Amniotic stem cell (primary cell): ENCODE data around the gene ZNF649.

ENCODE experiments used
- DNase-seq: peaks from one replicate; lab custom pipeline; 2025; lab: John Stamatoyannopoulos, UW

ZNF649 gene

DNA sequence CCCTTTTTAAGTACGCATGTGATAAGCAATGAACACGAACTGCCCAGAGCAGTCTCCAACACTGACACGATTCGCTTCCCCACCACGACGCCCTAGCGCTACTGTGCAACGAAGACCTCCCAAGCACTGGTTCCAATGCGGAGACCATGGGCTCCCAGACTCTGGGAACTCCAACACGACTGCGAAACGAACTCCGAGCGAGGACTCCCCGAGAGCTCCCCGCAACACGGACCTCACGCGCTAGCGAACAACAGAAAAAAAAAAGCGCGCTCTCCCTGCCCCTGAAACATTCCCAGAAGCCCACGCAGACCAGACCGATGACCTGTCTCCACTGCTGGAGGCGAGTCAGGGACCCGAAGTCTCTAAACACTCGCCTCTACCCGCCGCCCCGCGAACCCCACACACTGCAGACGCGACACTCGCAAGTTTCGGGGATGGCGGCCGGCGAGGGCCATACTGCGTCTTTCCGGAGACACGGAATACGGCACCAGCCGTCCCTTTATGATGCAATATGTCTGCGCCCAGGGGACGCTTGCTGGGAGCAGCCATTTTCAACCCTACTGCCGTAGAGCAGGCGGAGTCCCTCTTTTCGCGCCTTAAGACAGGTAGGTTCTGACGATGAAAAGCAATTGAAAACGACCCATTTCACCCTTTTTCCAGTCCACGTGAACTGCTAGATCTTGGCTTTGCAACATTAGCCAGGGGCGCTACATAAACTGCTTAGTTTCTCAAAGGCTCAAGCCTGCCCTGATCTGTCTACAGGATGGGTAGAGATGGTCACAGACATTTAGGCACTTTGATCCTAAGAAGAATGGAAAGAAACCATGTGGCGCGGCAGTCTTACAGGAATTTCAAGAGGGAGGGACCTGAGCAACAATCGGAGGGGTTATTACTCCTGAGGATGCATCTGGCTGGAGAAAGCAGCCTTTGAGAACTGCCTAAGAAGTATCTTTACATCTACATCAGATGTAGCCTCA is 17.0 kb downstream of the ZNF649 start, which contains the start of gene ZNF577:
Gene ZNF577 (minus strand): TSS at position 430 of the 977 bp plus-strand sequence. CDS start 7,569 bp downstream, outside the sequence.
- peak; percentile 74 for DNase-seq

GRCh38 chr19:51884713-51885112 is 20.1 kb downstream of the ZNF649 start:
- DNase-seq = no peak

GRCh38 chr19:51882518-51882917 is 22.3 kb downstream of the ZNF649 start:
- no peak for DNase-seq

GRCh38 chr19:51873097-51873496 is 31.7 kb downstream of the ZNF649 start:
- no peak for DNase-seq

GRCh38 chr19:51861870-51862622 is 42.8 kb downstream of the ZNF649 start:
- DNase-seq = no peak
